ENCODE results near the gene RSPH9. TPM values are rescaled to one million over a fixed set of nuclear protein-coding genes. Genes with fewer than 3 reads are reported as not detected.

RSPH9 gene
- polyA plus RNA-seq, 1 of the 3 experiments (the other 2 are of a cell fraction), result 0.05 TPM

DNA sequence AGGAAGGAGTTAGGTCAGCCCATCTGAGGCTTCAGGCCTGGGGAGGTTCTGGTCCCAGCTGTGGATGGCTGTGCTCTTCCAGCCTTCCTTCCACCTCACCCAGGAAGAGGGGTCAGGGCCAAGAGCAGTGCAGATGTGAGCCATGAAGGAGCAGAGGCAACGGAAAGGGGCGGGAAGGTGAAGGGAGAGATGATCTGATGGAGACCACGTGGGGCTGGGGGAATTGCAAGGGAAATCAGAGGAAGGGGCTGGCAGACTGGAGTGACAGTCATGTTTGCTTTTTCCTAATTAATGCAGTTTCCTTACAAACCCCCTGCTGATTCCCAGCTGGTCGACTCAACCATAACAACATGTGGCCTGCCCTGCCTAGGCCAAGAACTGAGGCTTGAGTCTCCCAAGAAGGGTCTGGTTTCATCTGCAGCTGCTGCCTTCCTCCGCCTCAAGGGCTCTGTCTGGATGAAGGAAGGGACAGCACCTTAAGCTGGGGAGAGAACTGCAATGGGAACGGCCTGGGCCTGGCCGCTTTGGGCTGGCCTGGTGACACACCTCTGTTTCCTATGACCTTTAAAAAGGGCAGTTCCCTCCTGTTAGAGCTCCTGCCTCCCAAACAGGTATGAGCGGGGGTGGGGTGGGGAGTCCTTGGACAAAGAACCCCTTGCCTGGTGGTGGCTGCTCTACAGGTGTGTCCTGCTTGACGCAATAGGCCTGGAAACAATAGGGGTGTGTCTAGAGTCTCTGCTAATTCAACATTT is 50.6 kb downstream of the RSPH9 start:
- Histone ChIP-seq H3K27me3 (ENCODE audit: insufficient read depth) (no peaks in the 10 kb centered on the region), H3F3A (replicated peaks; ENCODE audit: insufficient read depth) (no peaks in the 10 kb centered on the region), H2AFZ (ENCODE audit: low read depth) (no peak overlapping the region), H3K9me2 (no peaks in the 10 kb centered on the region), H3K9ac (no peak overlapping the region), H3K4me2 (no peak overlapping the region), H3K4me1 (ENCODE audit: control insufficient read depth in 1 of 2, insufficient read depth in 2 of 2, low read depth in 1 of 2, low read length in 1 of 2) (peaks cover 0 to 10% of the 10 kb centered on the region in 2 experiments; a peak in 1 of 4 replicates), H4K20me1 (ENCODE audit: insufficient read depth) (no peaks in the 10 kb centered on the region), H3K27ac (ENCODE audit: low read depth in 2 of 2, low read length in 1 of 2) (no peak overlapping the region), H3K36me3 (replicated peaks in 1 of 2; ENCODE audit: control insufficient read depth in 1 of 2, insufficient read depth in 2 of 2, low read length in 1 of 2) (no peaks in the 10 kb centered on the region), H3K79me2 (ENCODE audit: insufficient read depth) (no peaks in the 10 kb centered on the region), H3K4me3 (ENCODE audit: low read depth in 2 of 2, low read length in 1 of 2) (no peak overlapping the region), H3K9me3 (no peaks in the 10 kb centered on the region)
- WGBS (ENCODE audit: low lambda C conversion rate), result 65% methylated on average over 8 of the region's 9 CpGs
- ChIA-PET POLR2A (no interaction called here), CTCF (interaction anchor here (1.4 to 2.4 kb wide), 2 partner anchors 27 to 384 kb away, joined by 4 to 9 read pairs; no protein-coding TSS in a partner anchor)
- no peak for DNase-seq
- no peak for TF ChIP-seq GABPA (IDR thresholded peaks at IDR 0.05; ENCODE audit: low read depth)
- TF ChIP-seq YY1 (IDR thresholded peaks at IDR 0.05; ENCODE audit: low read depth), result no peak
- TF ChIP-seq RCOR1 (IDR thresholded peaks at IDR 0.05; ENCODE audit: low read length), result no peak
- no peak for TF ChIP-seq JUND (IDR thresholded peaks at IDR 0.05)
- no peak for TF ChIP-seq MEF2A (IDR thresholded peaks at IDR 0.05; ENCODE audit: borderline replicate concordance, low read depth)
- TF ChIP-seq FOXM1 (IDR thresholded peaks at IDR 0.05; ENCODE audit: low read depth), result no peak
- TF ChIP-seq TAF1 (IDR thresholded peaks at IDR 0.05; ENCODE audit: borderline replicate concordance, low read depth, low read length), result no peak
- TF ChIP-seq, protein P1, sequence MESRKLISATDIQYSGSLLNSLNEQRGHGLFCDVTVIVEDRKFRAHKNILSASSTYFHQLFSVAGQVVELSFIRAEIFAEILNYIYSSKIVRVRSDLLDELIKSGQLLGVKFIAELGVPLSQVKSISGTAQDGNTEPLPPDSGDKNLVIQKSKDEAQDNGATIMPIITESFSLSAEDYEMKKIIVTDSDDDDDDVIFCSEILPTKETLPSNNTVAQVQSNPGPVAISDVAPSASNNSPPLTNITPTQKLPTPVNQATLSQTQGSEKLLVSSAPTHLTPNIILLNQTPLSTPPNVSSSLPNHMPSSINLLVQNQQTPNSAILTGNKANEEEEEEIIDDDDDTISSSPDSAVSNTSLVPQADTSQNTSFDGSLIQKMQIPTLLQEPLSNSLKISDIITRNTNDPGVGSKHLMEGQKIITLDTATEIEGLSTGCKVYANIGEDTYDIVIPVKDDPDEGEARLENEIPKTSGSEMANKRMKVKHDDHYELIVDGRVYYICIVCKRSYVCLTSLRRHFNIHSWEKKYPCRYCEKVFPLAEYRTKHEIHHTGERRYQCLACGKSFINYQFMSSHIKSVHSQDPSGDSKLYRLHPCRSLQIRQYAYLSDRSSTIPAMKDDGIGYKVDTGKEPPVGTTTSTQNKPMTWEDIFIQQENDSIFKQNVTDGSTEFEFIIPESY (IDR thresholded peaks at IDR 0.05; ENCODE audit: borderline replicate concordance, low read depth), result no peak
- TF ChIP-seq, protein P2, sequence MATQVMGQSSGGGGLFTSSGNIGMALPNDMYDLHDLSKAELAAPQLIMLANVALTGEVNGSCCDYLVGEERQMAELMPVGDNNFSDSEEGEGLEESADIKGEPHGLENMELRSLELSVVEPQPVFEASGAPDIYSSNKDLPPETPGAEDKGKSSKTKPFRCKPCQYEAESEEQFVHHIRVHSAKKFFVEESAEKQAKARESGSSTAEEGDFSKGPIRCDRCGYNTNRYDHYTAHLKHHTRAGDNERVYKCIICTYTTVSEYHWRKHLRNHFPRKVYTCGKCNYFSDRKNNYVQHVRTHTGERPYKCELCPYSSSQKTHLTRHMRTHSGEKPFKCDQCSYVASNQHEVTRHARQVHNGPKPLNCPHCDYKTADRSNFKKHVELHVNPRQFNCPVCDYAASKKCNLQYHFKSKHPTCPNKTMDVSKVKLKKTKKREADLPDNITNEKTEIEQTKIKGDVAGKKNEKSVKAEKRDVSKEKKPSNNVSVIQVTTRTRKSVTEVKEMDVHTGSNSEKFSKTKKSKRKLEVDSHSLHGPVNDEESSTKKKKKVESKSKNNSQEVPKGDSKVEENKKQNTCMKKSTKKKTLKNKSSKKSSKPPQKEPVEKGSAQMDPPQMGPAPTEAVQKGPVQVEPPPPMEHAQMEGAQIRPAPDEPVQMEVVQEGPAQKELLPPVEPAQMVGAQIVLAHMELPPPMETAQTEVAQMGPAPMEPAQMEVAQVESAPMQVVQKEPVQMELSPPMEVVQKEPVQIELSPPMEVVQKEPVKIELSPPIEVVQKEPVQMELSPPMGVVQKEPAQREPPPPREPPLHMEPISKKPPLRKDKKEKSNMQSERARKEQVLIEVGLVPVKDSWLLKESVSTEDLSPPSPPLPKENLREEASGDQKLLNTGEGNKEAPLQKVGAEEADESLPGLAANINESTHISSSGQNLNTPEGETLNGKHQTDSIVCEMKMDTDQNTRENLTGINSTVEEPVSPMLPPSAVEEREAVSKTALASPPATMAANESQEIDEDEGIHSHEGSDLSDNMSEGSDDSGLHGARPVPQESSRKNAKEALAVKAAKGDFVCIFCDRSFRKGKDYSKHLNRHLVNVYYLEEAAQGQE (IDR thresholded peaks at IDR 0.05; ENCODE audit: low read depth, low read length), result no peak
- TF ChIP-seq, protein P3, sequence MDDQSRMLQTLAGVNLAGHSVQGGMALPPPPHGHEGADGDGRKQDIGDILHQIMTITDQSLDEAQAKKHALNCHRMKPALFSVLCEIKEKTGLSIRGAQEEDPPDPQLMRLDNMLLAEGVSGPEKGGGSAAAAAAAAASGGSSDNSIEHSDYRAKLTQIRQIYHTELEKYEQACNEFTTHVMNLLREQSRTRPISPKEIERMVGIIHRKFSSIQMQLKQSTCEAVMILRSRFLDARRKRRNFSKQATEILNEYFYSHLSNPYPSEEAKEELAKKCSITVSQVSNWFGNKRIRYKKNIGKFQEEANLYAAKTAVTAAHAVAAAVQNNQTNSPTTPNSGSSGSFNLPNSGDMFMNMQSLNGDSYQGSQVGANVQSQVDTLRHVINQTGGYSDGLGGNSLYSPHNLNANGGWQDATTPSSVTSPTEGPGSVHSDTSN (IDR thresholded peaks at IDR 0.05), result no peak
- TF ChIP-seq, protein P4, sequence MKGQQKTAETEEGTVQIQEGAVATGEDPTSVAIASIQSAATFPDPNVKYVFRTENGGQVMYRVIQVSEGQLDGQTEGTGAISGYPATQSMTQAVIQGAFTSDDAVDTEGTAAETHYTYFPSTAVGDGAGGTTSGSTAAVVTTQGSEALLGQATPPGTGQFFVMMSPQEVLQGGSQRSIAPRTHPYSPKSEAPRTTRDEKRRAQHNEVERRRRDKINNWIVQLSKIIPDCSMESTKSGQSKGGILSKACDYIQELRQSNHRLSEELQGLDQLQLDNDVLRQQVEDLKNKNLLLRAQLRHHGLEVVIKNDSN (IDR thresholded peaks at IDR 0.05; ENCODE audit: borderline replicate concordance, low read depth), result no peak
- no peak for TF ChIP-seq EZH2phosphoT487 (IDR thresholded peaks at IDR 0.05; ENCODE audit: borderline replicate concordance, low read depth)
- TF ChIP-seq MXI1 (IDR thresholded peaks at IDR 0.05; ENCODE audit: low read depth, low read length), result no peak
- TF ChIP-seq RFX5 (IDR thresholded peaks at IDR 0.05; ENCODE audit: low read length), result no peak
- TF ChIP-seq GATA2 (CRISPR knock-in tag; IDR thresholded peaks at IDR 0.05), result no peak
